Activated T-cell treated with anti-CD3 and anti-CD28 coated beads, Interleukin-2, amount 50 U/mL, for 48 hours (primary cell): ENCODE results near the gene FGF3.

Experiments used
- DNase-seq, 2 experiments: peaks; one replicate each; pipeline ENCODE4 v3.0.0-alpha.2; 2020

Gene FGF3

GRCh38 chr11:69843529-69843921 lies 24.3 kb upstream of the FGF3 start:
- no peak for DNase-seq

GRCh38 chr11:69842746-69843528 lies 23.7 kb upstream of the FGF3 start:
- no peak for DNase-seq

DNA sequence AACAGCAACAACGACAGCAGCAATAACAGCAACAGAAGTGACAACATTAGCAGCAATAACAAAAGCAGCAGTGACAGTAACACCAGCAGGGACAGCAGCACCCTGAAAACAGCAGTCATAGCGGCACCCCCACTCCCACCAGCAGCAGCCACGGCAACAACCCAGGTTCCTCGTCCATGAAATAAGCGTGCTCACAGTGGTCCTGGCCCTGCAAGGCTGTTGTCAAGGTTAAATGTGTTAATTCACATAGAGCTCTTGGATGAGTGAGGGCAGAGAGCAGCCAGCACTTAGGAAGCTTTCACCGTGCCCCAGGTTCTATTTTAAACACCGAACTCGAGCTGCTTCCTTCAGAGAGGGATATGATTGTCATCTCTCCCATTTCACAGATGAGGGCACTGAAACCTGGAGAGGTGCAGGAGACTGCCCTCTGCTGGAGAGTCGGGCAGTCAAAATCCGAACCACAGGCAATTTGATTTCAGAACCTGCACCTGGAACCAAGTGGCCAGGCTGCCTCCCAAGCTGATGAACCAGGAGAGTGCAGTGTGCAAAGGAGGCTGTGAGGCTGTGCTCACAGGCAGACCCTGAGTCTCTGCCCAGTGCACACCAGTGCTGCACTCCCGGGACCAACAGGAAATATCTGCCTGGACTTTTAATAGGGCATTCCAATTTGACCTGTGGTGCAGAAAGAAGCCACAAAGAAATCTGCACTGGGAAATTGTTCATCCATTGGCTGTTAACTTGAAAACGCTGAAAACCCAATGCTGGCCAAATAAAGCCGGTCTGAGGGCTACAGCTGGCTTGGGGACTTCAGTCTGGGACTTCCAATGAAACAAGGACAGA lies 22.9 kb upstream of the FGF3 start:
- DNase-seq: peak in 1 of 2 experiments; percentile 42

DNA sequence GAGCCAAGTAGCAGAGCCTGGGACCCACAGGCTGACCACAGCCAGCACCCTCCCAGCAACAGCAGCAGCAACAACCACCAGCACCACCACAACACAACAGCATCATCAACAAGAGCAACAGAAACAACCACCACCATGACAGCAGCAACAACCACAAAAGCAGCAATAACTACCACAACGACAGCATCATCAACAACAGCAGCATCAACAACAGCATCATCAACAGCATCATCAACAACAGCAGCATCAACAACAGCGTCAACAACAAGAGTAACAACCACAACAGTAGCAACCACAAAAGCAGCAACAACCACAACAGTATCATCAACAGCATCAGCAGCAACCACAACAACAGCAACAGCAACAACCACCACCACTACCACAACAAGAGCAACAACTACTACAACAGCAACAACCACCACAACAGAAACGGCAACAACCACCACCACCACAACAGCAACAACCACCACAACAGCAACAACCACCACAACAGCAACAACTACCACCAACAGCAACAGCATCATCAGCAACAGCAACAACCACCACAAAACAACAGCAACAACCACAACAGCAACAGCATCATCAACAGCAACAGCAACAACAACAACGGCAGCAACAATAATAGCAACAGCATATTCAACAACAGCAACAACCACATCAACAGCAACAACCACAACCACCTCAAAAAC lies 22.1 kb upstream of the FGF3 start:
- no peak for DNase-seq

GRCh38 chr11:69840371-69841169 lies 21.4 kb upstream of the FGF3 start:
- DNase-seq: no peak

- no peak for DNase-seq
Observed at GRCh38 chr11:69839516-69839915, 20.3 kb upstream of the FGF3 start.

GRCh38 chr11:69837791-69838190 lies 18.6 kb upstream of the FGF3 start:
- DNase-seq: no peak

GRCh38 chr11:69836401-69836800 lies 17.2 kb upstream of the FGF3 start:
- no peak for DNase-seq

- DNase-seq: peak in 1 of 2 experiments; percentile 30
Observed at GRCh38 chr11:69834811-69835800, 15.9 kb upstream of the FGF3 start.

- no peak for DNase-seq
Observed at GRCh38 chr11:69834251-69834650, 15.0 kb upstream of the FGF3 start.

- no peak for DNase-seq
Observed at GRCh38 chr11:69832561-69833413, 13.6 kb upstream of the FGF3 start.

- no peak for DNase-seq
Observed at GRCh38 chr11:69831985-69832384, 12.8 kb upstream of the FGF3 start.

GRCh38 chr11:69830086-69830485 lies 10.9 kb upstream of the FGF3 start:
- DNase-seq: no peak

DNA sequence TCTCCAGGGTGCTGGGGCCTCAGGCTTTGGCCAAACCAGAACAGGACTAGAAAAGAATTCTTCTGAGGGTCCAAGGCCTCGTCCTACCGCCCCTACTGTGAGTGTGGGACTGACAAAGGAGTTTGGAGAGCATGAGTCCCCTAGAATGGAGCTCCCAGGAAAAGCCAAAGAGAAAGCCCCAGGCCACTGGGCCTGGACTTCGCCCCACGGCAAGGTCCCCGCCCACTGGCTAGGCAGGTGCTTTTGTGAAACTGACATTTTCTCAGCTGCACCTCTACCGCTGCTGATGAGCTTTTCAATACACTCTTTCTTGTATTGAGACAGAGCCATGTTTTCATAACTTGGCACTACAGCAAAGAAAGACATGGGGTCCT lies 9.7 kb upstream of the FGF3 start:
- no peak for DNase-seq

DNA sequence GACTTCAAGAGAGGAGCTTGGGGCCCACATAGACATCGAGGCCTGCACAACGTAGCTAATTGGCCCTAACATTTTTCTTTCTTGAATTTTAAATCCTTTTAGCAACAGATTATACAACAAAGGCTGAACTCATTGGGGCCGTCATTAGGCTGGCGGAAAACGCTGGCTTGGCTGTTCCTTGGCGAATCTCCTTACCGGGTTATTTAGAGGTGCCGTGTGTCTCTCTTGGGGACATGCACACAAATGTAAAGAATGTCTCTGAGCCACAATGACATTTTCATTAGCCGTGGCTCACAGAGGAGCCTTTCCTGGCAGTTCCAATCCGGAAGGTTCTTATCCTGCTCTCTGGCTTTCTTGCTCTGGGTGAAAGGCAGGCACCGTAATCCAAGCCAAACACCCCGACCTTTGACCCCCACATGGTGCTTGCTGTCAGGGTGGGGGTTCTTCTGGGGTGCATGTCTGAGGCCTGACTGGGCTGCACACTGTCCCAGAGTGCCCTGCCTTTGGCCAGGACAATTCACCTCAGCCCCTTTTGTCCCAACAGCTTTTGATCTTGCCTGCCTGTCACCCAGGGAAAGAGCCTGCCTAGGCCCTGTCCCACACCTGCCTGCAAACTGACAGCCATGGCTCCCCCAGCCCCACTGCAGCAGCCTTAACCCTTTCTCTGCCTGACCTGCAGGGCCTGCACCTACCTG lies 9.2 kb upstream of the FGF3 start:
- DNase-seq: no peak

- DNase-seq: no peak
Observed at GRCh38 chr11:69826773-69827172, 7.6 kb upstream of the FGF3 start.

GRCh38 chr11:69825941-69826340 lies 6.7 kb upstream of the FGF3 start:
- DNase-seq: no peak

- DNase-seq: no peak
Observed at GRCh38 chr11:69825037-69825834, 6.0 kb upstream of the FGF3 start.
